IMR-90 (cell line): ENCODE results near the gene GOT1. TPM values are rescaled to one million over a fixed set of nuclear protein-coding genes. Genes with fewer than 3 reads are reported as not detected.

Experiments used
- ATAC-seq: fragments of 200-7000 bp; cut with Tn5 transposase; 2 replicates; pipeline ENCODE4 v1.9.1; 2020; ENCODE audit warnings: low read depth, mild to moderate bottlenecking, moderate library complexity
- BruUV-seq: library from RNA; stranded (reverse); fragments of 400-500 nt; replicated peaks from 2 replicates; lab custom pipeline; 2021; lab: Mats Ljungman, UMichigan
- CTCF ChIA-PET: fragments of 300-600 bp; formaldehyde crosslinking; extraction: SDS; loops from one replicate; lab custom pipeline; 2021; ENCODE audit warnings: antibody characterized with exemption; lab: Yijun Ruan, JAX
- POLR2A ChIA-PET: fragments of 300-600 bp; sonication (Branson Sonifier 250); formaldehyde crosslinking; loops from one replicate; lab custom pipeline; 2022; ENCODE audit warnings: antibody characterized with exemption; ENCODE audit not compliant: unreplicated experiment; lab: Charles Lee
- DNase-seq: peaks from one replicate; pipeline ENCODE4 v3.0.0; 2013
- H2AFZ ChIP-seq: replicated peaks from 2 replicates; pipeline ENCODE3; 2013; ENCODE audit warnings: low read length, mild to moderate bottlenecking; ENCODE audit not compliant: poor library complexity
- H2AK5ac ChIP-seq: 2 replicates; pipeline ENCODE4 v1.6.1; 2013; ENCODE audit warnings: low read depth, low read length, inconsistent platforms
- H2AK9ac ChIP-seq: replicated peaks from 2 replicates; pipeline ENCODE3; 2013; ENCODE audit warnings: mild to moderate bottlenecking, low read depth, low read length, moderate library complexity; ENCODE audit not compliant: poor library complexity
- H2BK120ac ChIP-seq: 2 replicates; pipeline ENCODE4 v1.6.1; 2013; ENCODE audit warnings: low read depth, low read length, inconsistent platforms
- H2BK15ac ChIP-seq: 3 replicates; pipeline ENCODE4 v1.6.1; 2013; ENCODE audit warnings: low read depth, low read length, inconsistent platforms
- H2BK20ac ChIP-seq: 2 replicates; pipeline ENCODE4 v1.6.1; 2013; ENCODE audit warnings: low read depth, mild to moderate bottlenecking, inconsistent platforms, low read length, moderate library complexity
- H2BK5ac ChIP-seq: 2 replicates; pipeline ENCODE4 v1.6.1; 2013; ENCODE audit warnings: mild to moderate bottlenecking, low read depth, low read length, inconsistent platforms; ENCODE audit not compliant: poor library complexity, severe bottlenecking
- H3K14ac ChIP-seq: replicated peaks from 2 replicates; pipeline ENCODE4 v1.6.1; 2013; ENCODE audit warnings: low read depth, low read length, inconsistent platforms
- H3K18ac ChIP-seq: 2 replicates; pipeline ENCODE4 v1.6.1; 2013; ENCODE audit warnings: low read depth, low read length, control low read depth
- H3K23ac ChIP-seq: 2 replicates; pipeline ENCODE4 v1.6.1; 2013; ENCODE audit warnings: low read depth, low read length, inconsistent platforms
- H3K27ac ChIP-seq: 2 replicates; pipeline ENCODE4 v1.5.1; 2013; ENCODE audit warnings: mild to moderate bottlenecking, control low read depth, low read length; ENCODE audit not compliant: insufficient read depth
- H3K27me3 ChIP-seq: 2 replicates; pipeline ENCODE4 v1.6.1; 2013; ENCODE audit warnings: low read length; ENCODE audit not compliant: control insufficient read depth, insufficient read depth
- H3K36me3 ChIP-seq: 2 replicates; pipeline ENCODE4 v1.6.1; 2013; ENCODE audit warnings: low read length, mixed read lengths; ENCODE audit not compliant: control insufficient read depth, insufficient read depth
- H3K4ac ChIP-seq: 2 replicates; pipeline ENCODE4 v1.6.1; 2013; ENCODE audit warnings: low read depth, low read length, inconsistent platforms
- H3K4me1 ChIP-seq: 2 replicates; pipeline ENCODE4 v1.6.1; 2013; ENCODE audit warnings: low read length, mixed read lengths; ENCODE audit not compliant: control insufficient read depth, insufficient read depth
- H3K4me2 ChIP-seq: 2 replicates; pipeline ENCODE4 v1.6.1; 2013; ENCODE audit warnings: low read depth, mild to moderate bottlenecking, control low read depth, low read length, moderate library complexity
- H3K4me3 ChIP-seq: 2 replicates; pipeline ENCODE4 v1.5.1; 2013; ENCODE audit warnings: low read depth, mild to moderate bottlenecking, control low read depth, low read length, moderate library complexity; ENCODE audit not compliant: insufficient read depth
- H3K56ac ChIP-seq: 2 replicates; pipeline ENCODE4 v1.6.1; 2013; ENCODE audit warnings: low read length, inconsistent platforms; ENCODE audit not compliant: insufficient read depth; ENCODE audit errors: extremely low read depth
- H3K79me1 ChIP-seq, 2 experiments: 2 replicates each; pipeline ENCODE4 v1.6.1; 2013; ENCODE audit warnings: low read length in 2 of 2, inconsistent platforms in 1 of 2, low read depth in 1 of 2
- H3K9ac ChIP-seq: 2 replicates; pipeline ENCODE4 v1.6.1; 2013; ENCODE audit warnings: low read depth, low read length, control low read depth
- H3K9me1 ChIP-seq: 2 replicates; pipeline ENCODE4 v1.6.1; 2013; ENCODE audit warnings: low read length, inconsistent platforms; ENCODE audit not compliant: insufficient read depth
- H3K9me3 ChIP-seq: 2 replicates; pipeline ENCODE4 v1.6.1; 2013; ENCODE audit warnings: low read length; ENCODE audit not compliant: control insufficient read depth, insufficient read depth
- H4K20me1 ChIP-seq: 2 replicates; pipeline ENCODE4 v1.6.1; 2013; ENCODE audit warnings: low read length, inconsistent platforms; ENCODE audit not compliant: insufficient read depth
- H4K5ac ChIP-seq: 2 replicates; pipeline ENCODE4 v1.6.1; 2013; ENCODE audit warnings: mild to moderate bottlenecking, low read depth, low read length, control low read depth
- H4K8ac ChIP-seq, 2 experiments: 2 replicates each; pipeline ENCODE4 v1.6.1; 2013; ENCODE audit warnings: low read depth in 2 of 2, low read length in 2 of 2, control low read depth in 1 of 2, inconsistent platforms in 1 of 2
- H4K91ac ChIP-seq: 2 replicates; pipeline ENCODE4 v1.6.1; 2013; ENCODE audit warnings: low read depth, low read length, inconsistent platforms; ENCODE audit not compliant: insufficient read depth
- CHD1 ChIP-seq: IDR thresholded peaks from 2 replicates; pipeline ENCODE4 v1.6.1; 2012; ENCODE audit warnings: low read depth, low read length, improper control_type of control experiment
- FOS ChIP-seq: fragments of 150-350 bp; IDR thresholded peaks from 2 replicates; pipeline ENCODE4 v1.6.1; 2016; ENCODE audit warnings: low read depth, low read length
- MAFK ChIP-seq: IDR thresholded peaks from 2 replicates; pipeline ENCODE4 v1.6.1; 2012; ENCODE audit warnings: low read depth, low read length, improper control_type of control experiment
- MAZ ChIP-seq: IDR thresholded peaks from 2 replicates; pipeline ENCODE4 v1.6.1; 2012; ENCODE audit warnings: low read depth, mild to moderate bottlenecking, low read length, improper control_type of control experiment, moderate library complexity, borderline replicate concordance
- MXI1 ChIP-seq: IDR thresholded peaks from 2 replicates; pipeline ENCODE4 v1.6.1; 2012; ENCODE audit warnings: low read depth, mild to moderate bottlenecking, low read length, moderate library complexity, borderline replicate concordance
- NFE2L2 ChIP-seq: fragments of 150-350 bp; IDR thresholded peaks from 2 replicates; pipeline ENCODE4 v1.6.1; 2016; ENCODE audit warnings: low read depth, mild to moderate bottlenecking, low read length
- POLR2A ChIP-seq: IDR thresholded peaks from 2 replicates; pipeline ENCODE4 v1.6.1; 2012; ENCODE audit warnings: mild to moderate bottlenecking, low read depth, low read length
- RAD21 ChIP-seq: IDR thresholded peaks from 2 replicates; pipeline ENCODE4 v1.6.1; 2012; ENCODE audit warnings: low read length, improper control_type of control experiment
- RCOR1 ChIP-seq: IDR thresholded peaks from 2 replicates; pipeline ENCODE4 v1.6.1; 2012; ENCODE audit warnings: mild to moderate bottlenecking, low read length, improper control_type of control experiment; ENCODE audit not compliant: insufficient replicate concordance
- RFX5 ChIP-seq: IDR thresholded peaks from 2 replicates; pipeline ENCODE4 v1.8.0; 2012; ENCODE audit warnings: low read depth, mild to moderate bottlenecking, low read length, moderate library complexity
- SMC3 ChIP-seq: fragments of 150-350 bp; IDR thresholded peaks from 2 replicates; pipeline ENCODE4 v1.6.1; 2016; ENCODE audit warnings: low read depth, mild to moderate bottlenecking, antibody characterized with exemption, low read length, moderate library complexity
- USF2 ChIP-seq: fragments of 150-350 bp; IDR thresholded peaks from 2 replicates; pipeline ENCODE4 v1.6.1; 2017; ENCODE audit warnings: mild to moderate bottlenecking, antibody characterized with exemption, low read length, low read depth
- WGBS, 2 experiments: methylation state at CpG; one replicate each; pipeline versions ENCODE4 v1.1.5 to v1.1.7; 2013; ENCODE audit warnings: missing lambda C conversion rate in 2 of 2; ENCODE audit not compliant: insufficient read length in 1 of 2; ENCODE audit errors: extremely low coverage in 2 of 2; 5-methylcytosine and 5-hydroxymethylcytosine counted together
- dilution Hi-C: fragments of 300-500 bp; cut with HindIII; formaldehyde crosslinking; loops from one replicate; pipeline ENCODE4 v1.14.3; 2018; ENCODE audit warnings: low sequenced_read_pairs; ENCODE audit not compliant: unreplicated experiment
- in situ Hi-C: fragments of 300-500 bp; cut with MboI; formaldehyde crosslinking; loops from 3 replicates; pipeline ENCODE4 v1.14.3; 2019; ENCODE audit warnings: low sequenced_read_pairs, inconsistent platforms, mixed read lengths
- intact Hi-C: fragments of 100-400 bp; cut with micrococcal nuclease; formaldehyde crosslinking; loops from 2 replicates; pipeline ENCODE4 v1.10.0; 2022
- polyA plus RNA-seq, 3 experiments: library from polyadenylated mRNA; depleted of rRNA; stranded (reverse); fragments of >200 nt; gene quantifications; 2 replicates each; pipeline ENCODE4 v1.2.3, GENCODE V29; 2012; ENCODE audit warnings: low replicate concordance in 1 of 3
- total RNA-seq: library from RNA; depleted of rRNA; stranded (reverse); fragments of >200 nt; gene quantifications from 2 replicates; pipeline ENCODE4 v1.2.3, GENCODE V29; 2012
- TF ChIP-seq, protein P1 (sequence below): fragments of 150-350 bp; IDR thresholded peaks from 2 replicates; pipeline ENCODE4 v1.6.1; 2016; ENCODE audit warnings: low read depth, mild to moderate bottlenecking, low read length, moderate library complexity, borderline replicate concordance

GOT1 gene
- total and polyA plus RNA-seq, 2 of the 4 experiments (the other 2 are of a cell fraction), result 29.4 to 46.1 TPM

GRCh38 chr10:99374526-99374925, 55.9 kb downstream of the GOT1 start:
- H4K91ac ChIP-seq, result no peak overlapping the region
- H2BK120ac ChIP-seq, result no peak overlapping the region
- no peak overlapping the region for H3K18ac ChIP-seq
- H2AFZ ChIP-seq, result no peak overlapping the region
- no CpG with 5 or more reads among the region's 2 CpGs for WGBS, 2 experiments
- dilution Hi-C loops (no loop called here), in situ Hi-C loops (no loop called here), intact Hi-C loops (no loop called here)
- H3K4me3 ChIP-seq, result no peak overlapping the region
- no peak overlapping the region for H4K5ac ChIP-seq
- ChIA-PET POLR2A (no interaction called here), CTCF (interaction anchor here (0.9 kb wide), 1 partner anchor 18 kb away, joined by 3 read pairs; no protein-coding TSS in a partner anchor)
- DNase-seq (no peak), ATAC-seq (no peak)
- no peak overlapping the region for H2BK20ac ChIP-seq
- no peaks in the 10 kb centered on the region for H3K36me3 ChIP-seq
- H4K8ac ChIP-seq, result no peak overlapping the region
- H3K4ac ChIP-seq, result no peak overlapping the region; the same call in 1 of the 2 replicates
- no peak overlapping the region for H3K14ac ChIP-seq
- no peaks in the 10 kb centered on the region for H3K9me3 ChIP-seq
- no peak overlapping the region for H3K9ac ChIP-seq
- H3K4me2 ChIP-seq, result no peak overlapping the region
- peaks cover 7% of the 10 kb centered on the region; the same call in 1 of the 2 replicates for H3K9me1 ChIP-seq
- H3K27ac ChIP-seq, result no peak overlapping the region
- H2BK15ac ChIP-seq, result no peak overlapping the region
- H2BK5ac ChIP-seq, result no peak overlapping the region
- no peak overlapping the region for H2AK5ac ChIP-seq
- H3K79me1 ChIP-seq, result no peaks in the 10 kb centered on the region
- no peak overlapping the region for H2AK9ac ChIP-seq
- no peak overlapping the region for H3K56ac ChIP-seq
- BruUV-seq, result no TSS peak
- H3K4me1 ChIP-seq, result peaks cover 5% of the 10 kb centered on the region; the same call in 1 of the 2 replicates
- no peak overlapping the region for H3K23ac ChIP-seq
- 0 out of 2 replicates have a peak, but pooled peaks cover 2% of the 10 kb centered on the region for H3K27me3 ChIP-seq
- H4K20me1 ChIP-seq, result no peaks in the 10 kb centered on the region
- TF ChIP-seq SMC3 (no peak), NFE2L2 (no peak), POLR2A (no peak), MAZ (no peak), MAFK (no peak), RAD21 (no peak), MXI1 (no peak), CHD1 (no peak), USF2 (no peak), RCOR1 (no peak), FOS (no peak), RFX5 (no peak)
- TF ChIP-seq, protein P1, sequence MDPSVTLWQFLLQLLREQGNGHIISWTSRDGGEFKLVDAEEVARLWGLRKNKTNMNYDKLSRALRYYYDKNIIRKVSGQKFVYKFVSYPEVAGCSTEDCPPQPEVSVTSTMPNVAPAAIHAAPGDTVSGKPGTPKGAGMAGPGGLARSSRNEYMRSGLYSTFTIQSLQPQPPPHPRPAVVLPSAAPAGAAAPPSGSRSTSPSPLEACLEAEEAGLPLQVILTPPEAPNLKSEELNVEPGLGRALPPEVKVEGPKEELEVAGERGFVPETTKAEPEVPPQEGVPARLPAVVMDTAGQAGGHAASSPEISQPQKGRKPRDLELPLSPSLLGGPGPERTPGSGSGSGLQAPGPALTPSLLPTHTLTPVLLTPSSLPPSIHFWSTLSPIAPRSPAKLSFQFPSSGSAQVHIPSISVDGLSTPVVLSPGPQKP, result no peak
